GM12801 (cell line): ENCODE measurements around the gene HOXC10.

Experiments
- TF ChIP-seq, protein P1 (sequence below): IDR thresholded peaks from one replicate; pipeline ENCODE4 v1.5.1; 2011; ENCODE audit warnings: control low read depth; ENCODE audit not compliant: insufficient read length; ENCODE audit errors: extremely low read depth

The HOXC10 gene

DNA sequence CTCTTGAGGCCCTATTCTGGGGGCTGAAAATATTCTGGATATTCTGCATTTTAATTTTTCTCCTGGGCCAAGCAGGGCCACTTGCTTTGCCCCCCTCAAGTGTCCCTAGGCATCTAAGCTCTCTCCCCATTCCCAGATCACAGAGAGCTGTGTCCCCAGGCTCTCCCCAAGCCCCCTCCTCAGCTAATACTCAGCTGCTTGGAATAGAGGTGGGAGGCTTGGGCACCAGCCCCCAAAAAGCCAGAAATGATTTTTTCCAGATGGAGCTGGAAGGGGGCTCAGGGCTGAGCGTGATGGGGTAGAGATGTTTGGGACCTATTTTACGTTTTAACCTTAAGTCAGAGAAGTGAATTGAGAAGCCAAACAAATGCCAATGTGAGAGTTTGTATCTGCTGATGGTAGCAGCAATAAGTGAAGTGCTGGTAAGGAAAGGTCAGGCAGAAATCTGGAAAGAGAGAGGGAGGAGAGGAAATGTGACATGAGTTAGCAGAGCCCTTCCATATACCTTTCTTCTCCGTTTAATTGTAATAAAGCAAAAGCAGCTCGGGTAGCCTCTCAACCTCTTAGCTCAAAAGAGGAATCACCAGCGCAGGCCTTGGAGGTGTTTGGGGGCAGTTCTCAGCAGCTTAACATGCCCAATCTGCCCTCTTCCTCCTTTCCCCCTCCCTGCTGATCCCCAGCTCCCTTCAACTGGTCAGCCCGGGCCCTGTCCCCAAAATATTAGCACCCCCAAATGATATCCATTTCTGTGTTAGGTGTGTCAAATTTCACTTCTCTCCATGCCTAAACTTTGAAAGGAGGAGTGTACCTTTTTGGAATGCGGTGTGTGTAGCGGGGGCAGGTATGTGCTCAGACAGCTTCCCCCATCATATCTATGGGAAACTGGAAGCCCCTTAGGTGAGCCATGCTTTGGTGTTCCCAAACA is 38.3 kb downstream of the HOXC10 start:
- TF ChIP-seq, protein P1, sequence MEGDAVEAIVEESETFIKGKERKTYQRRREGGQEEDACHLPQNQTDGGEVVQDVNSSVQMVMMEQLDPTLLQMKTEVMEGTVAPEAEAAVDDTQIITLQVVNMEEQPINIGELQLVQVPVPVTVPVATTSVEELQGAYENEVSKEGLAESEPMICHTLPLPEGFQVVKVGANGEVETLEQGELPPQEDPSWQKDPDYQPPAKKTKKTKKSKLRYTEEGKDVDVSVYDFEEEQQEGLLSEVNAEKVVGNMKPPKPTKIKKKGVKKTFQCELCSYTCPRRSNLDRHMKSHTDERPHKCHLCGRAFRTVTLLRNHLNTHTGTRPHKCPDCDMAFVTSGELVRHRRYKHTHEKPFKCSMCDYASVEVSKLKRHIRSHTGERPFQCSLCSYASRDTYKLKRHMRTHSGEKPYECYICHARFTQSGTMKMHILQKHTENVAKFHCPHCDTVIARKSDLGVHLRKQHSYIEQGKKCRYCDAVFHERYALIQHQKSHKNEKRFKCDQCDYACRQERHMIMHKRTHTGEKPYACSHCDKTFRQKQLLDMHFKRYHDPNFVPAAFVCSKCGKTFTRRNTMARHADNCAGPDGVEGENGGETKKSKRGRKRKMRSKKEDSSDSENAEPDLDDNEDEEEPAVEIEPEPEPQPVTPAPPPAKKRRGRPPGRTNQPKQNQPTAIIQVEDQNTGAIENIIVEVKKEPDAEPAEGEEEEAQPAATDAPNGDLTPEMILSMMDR = no peak

DNA sequence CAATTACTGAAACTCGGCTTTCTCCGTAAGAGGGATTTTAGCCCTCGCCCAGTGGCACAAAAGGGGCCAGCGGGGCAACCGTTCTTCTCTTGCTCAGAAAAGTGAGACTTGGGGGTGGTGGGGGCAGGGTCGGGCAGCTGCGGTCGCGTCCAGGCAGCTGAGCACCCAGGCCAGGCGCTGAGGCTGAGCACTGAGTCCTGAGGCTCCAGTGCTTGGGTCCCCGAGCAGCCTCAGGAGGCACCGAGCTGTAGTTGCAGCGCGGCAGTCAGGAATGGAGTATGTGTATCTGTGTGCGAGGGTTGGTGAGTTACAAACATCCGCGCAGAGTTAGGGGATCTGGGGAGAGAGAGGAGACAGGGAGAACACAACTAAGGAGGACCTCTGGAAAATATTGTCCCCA is 39.2 kb downstream of the HOXC10 start:
- TF ChIP-seq, protein P1 = no peak

DNA sequence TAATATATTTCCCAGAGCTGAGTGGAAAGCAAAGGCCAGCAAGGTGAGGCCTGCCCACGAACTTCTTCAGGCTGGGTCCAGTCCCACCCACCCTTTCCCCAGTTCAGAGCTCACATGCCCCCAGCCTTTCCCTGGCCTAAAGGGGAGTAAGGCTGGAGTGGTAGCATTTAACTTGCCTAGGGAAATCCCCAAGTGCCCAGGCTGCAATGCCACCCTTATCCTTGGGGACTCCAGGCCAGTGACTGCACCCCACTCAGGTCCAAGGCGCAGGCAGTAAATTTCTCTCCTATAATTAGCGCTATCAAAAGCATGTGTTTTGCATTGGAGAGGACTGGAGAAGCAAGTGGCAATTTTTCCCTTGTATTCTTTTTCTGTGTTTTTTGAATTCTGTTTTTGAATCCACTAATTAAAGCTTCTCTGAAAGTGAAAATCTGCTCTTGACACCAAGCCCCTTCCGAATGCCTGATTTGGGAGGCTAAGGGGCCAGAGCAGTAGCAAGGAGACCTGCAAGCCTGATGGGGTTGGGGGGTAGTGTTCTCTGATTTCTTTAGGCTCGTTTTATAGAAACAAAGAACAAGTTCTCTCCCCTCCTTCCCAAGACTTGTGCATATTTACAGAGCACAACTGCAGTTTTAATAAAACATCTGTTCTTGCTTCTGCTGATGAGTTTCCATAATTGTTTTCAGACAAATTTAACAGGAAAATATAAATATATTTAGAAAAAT is 39.8 kb downstream of the HOXC10 start:
- TF ChIP-seq, protein P1 = no peak

DNA sequence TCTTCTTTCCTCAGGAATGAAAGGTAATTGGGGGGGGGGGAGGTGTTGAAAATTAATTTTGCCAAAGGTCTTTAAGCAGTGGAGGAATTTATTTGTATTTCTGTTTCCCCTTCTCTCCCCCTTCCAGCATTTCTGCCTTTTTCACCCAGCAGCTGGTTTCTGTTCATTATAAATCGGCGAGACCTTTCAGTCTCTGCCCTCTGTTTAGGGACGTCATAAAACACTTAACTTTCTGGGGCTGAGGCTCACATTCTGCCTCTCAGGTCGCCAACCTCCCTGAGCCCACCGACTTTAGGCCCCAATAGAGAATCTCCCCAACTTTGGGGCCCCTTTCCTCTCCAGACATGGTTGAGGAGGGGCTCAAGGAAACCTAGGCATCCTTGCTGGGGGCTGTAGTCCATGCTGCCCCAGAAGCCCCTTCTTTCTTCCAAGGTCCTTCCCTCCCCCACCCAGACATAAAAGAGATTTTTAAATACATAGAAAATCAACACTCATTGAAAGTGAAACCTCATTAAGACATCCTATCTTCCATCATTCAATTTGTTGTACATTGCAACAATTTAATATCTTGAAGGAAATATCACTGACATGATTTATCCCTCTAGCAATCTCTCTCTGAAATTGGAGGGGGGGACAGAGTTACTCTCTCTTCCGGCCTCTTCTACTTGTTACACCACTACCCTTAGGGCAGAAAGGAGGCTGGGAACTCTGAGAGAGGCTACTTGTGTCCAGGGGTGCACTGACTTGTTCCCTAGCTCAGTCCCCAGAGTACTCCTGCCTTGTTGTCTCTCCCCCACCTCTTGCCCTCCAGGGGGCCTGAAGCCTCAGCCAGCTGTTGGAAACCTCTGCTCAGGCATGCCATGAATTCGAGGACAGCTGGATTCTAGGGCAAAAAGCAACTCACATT is 40.8 kb downstream of the HOXC10 start:
- TF ChIP-seq, protein P1 = no peak

DNA sequence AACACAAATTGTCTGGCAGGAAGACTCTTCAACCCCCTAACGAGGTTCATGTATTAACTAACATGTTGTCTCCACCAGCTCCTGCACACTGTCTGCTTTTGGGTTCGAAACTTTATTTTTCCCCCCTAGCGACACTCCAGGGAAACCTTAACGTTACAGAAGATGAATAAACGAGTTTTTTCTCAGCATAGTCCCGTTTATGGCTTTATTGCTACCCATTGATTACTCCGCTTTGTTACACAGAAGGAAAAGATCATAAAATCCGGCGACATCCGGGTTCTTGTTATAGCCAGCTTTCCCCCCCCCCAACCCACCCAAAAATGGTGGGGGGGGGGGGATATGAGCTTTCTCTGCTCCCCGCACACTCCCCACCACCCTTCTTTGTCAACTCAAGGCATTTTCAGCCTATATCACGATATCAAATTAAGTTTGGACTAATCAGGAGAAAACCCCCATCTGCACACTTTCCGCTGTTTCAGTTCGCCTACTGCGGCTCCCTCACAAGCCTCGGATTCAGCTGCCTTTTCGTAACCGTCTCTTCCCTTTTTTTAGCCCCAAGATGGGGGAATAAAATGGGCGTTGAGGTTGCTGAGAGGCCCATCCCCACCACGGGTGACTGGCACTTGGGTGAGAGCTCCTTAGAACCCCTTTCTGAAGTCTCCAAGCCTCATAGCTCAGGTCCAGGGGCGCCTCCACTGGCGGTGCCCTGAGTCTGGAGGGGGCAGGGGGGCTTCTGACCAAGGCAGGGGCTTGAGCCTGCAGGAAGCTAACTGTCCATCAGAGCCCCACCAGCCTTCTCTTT is 41.9 kb downstream of the HOXC10 start:
- TF ChIP-seq, protein P1 = no peak

DNA sequence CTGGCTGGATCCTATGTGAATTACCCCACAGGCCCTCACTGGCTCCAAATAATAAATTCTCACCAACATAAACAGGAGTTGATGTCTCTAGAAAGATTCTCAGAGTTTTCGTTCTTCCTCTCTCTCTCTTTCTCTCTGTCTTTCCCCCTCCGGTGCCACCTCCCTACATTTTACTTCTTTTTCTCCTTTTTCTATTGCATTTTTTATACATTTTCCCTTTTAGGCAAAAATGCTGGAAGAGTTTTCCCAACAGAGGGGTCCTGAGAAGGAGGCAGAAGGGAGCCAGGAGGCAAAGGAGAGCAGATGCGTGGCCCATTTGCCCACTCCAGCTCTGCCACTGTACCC is 42.5 kb downstream of the HOXC10 start:
- TF ChIP-seq, protein P1 = no peak
